ENCODE measurements around the gene TOMM34.

The TOMM34 gene

GRCh38 chr20:44901974-44902373 is 58.2 kb downstream of the TOMM34 start:
- in situ Hi-C loops (cut with MboI; ENCODE audit: low pct_unique_long_range_greater_than_20kb, low sequenced_read_pairs, unreplicated experiment): no loop called here
- DNase-seq (ENCODE audit: low spot score): no peak
- no peak for TF ChIP-seq CTCF (IDR thresholded peaks at IDR 0.05; ENCODE audit: extremely low read depth, insufficient read depth, missing control alignments)

- TF ChIP-seq CTCF (IDR thresholded peaks at IDR 0.05; ENCODE audit: extremely low read depth, insufficient read depth, missing control alignments): no peak
- DNase-seq (ENCODE audit: low spot score): no peak
- in situ Hi-C loops (cut with MboI; ENCODE audit: low pct_unique_long_range_greater_than_20kb, low sequenced_read_pairs, unreplicated experiment): no loop called here
These were observed 59.9 kb downstream of the TOMM34 start for GRCh38 chr20:44900231-44900854.

GRCh38 chr20:44897133-44897532 is 63.1 kb downstream of the TOMM34 start:
- no peak for TF ChIP-seq CTCF (IDR thresholded peaks at IDR 0.05; ENCODE audit: extremely low read depth, insufficient read depth, missing control alignments)
- DNase-seq (ENCODE audit: low spot score): no peak

GRCh38 chr20:44896583-44896982 is 63.6 kb downstream of the TOMM34 start:
- in situ Hi-C loops (cut with MboI; ENCODE audit: low pct_unique_long_range_greater_than_20kb, low sequenced_read_pairs, unreplicated experiment): no loop called here
- DNase-seq (ENCODE audit: low spot score): no peak
- TF ChIP-seq CTCF (IDR thresholded peaks at IDR 0.05; ENCODE audit: extremely low read depth, insufficient read depth, missing control alignments): no peak

More at GRCh38 chr20:44897133-44897532, 63.1 kb downstream of the TOMM34 start:
- in situ Hi-C loops (cut with MboI; ENCODE audit: low pct_unique_long_range_greater_than_20kb, low sequenced_read_pairs, unreplicated experiment): no loop called here

GRCh38 chr20:44894959-44895358 is 65.2 kb downstream of the TOMM34 start:
- in situ Hi-C loops (cut with MboI; ENCODE audit: low pct_unique_long_range_greater_than_20kb, low sequenced_read_pairs, unreplicated experiment): no loop called here
- DNase-seq (ENCODE audit: low spot score): no peak
- no peak for TF ChIP-seq CTCF (IDR thresholded peaks at IDR 0.05; ENCODE audit: extremely low read depth, insufficient read depth, missing control alignments)

All from GM13977 (cell line).